HUES64 (cell line): ENCODE results near the gene SRPK3.

Source experiments
- H3K27ac ChIP-seq: 2 replicates; pipeline ENCODE4 v1.7.0; 2013; ENCODE audit warnings: low read depth, low read length, inconsistent platforms
- H3K27me3 ChIP-seq: 2 replicates; pipeline ENCODE4 v1.6.1; 2013; ENCODE audit warnings: mild to moderate bottlenecking, low read length; ENCODE audit not compliant: insufficient read depth
- H3K36me3 ChIP-seq: 2 replicates; pipeline ENCODE4 v1.6.1; 2013; ENCODE audit warnings: mild to moderate bottlenecking, low read length; ENCODE audit not compliant: insufficient read depth
- H3K4me1 ChIP-seq: 2 replicates; pipeline ENCODE4 v1.6.1; 2013; ENCODE audit warnings: mild to moderate bottlenecking, low read length, moderate library complexity; ENCODE audit not compliant: insufficient read depth
- H3K4me3 ChIP-seq: 2 replicates; pipeline ENCODE4 v1.5.1; 2013; ENCODE audit warnings: mild to moderate bottlenecking, low read length, moderate library complexity
- H3K9ac ChIP-seq: 2 replicates; pipeline ENCODE4 v1.6.1; 2013; ENCODE audit warnings: mild to moderate bottlenecking, low read depth, low read length
- H3K9me3 ChIP-seq: 2 replicates; pipeline ENCODE4 v1.6.1; 2013; ENCODE audit warnings: low read depth, low read length; ENCODE audit not compliant: insufficient read depth
- WGBS: fragments of 150-250, 120-280 bp; methylation state at CpG from one replicate; pipeline ENCODE4 v1.1.7; 2013; ENCODE audit warnings: missing lambda C conversion rate; 5-methylcytosine and 5-hydroxymethylcytosine counted together

The SRPK3 gene

GRCh38 chrX:153773741-153774575 is 6.9 kb upstream of the SRPK3 start:
- no peaks in the 10 kb centered on the region for H3K27me3 ChIP-seq
- H3K4me3 ChIP-seq = no peak overlapping the region
- WGBS = 95% methylated on average over 48 of the region's 48 CpGs
- no peak overlapping the region for H3K27ac ChIP-seq
- no peaks in the 10 kb centered on the region for H3K9me3 ChIP-seq
- H3K4me1 ChIP-seq = no peaks in the 10 kb centered on the region
- no peak overlapping the region for H3K9ac ChIP-seq
- no peaks in the 10 kb centered on the region for H3K36me3 ChIP-seq

- Histone ChIP-seq H3K9ac (no peak overlapping the region), H3K27ac (no peak overlapping the region), H3K36me3 (no peaks in the 10 kb centered on the region), H3K27me3 (no peaks in the 10 kb centered on the region), H3K4me3 (no peak overlapping the region), H3K4me1 (no peaks in the 10 kb centered on the region), H3K9me3 (no peaks in the 10 kb centered on the region)
- WGBS = 95% methylated on average over 34 of the region's 37 CpGs
Measured at GRCh38 chrX:153774576-153775292, 6.1 kb upstream of the SRPK3 start.

GRCh38 chrX:153775293-153776119 is 5.3 kb upstream of the SRPK3 start:
- H3K4me1 ChIP-seq = no peaks in the 10 kb centered on the region
- H3K4me3 ChIP-seq = no peak overlapping the region
- 96% methylated on average over 42 of the region's 42 CpGs for WGBS
- H3K36me3 ChIP-seq = no peaks in the 10 kb centered on the region
- H3K9ac ChIP-seq = no peak overlapping the region
- no peaks in the 10 kb centered on the region for H3K27me3 ChIP-seq
- H3K27ac ChIP-seq = no peak overlapping the region
- no peaks in the 10 kb centered on the region for H3K9me3 ChIP-seq

- Histone ChIP-seq H3K4me3 (no peak overlapping the region), H3K9ac (no peak overlapping the region), H3K9me3 (no peaks in the 10 kb centered on the region), H3K4me1 (no peaks in the 10 kb centered on the region), H3K27me3 (no peaks in the 10 kb centered on the region), H3K27ac (no peak overlapping the region), H3K36me3 (no peaks in the 10 kb centered on the region)
- WGBS = 99% methylated on average over 6 of the region's 20 CpGs
Measured at GRCh38 chrX:153776120-153776599, 4.7 kb upstream of the SRPK3 start.

GRCh38 chrX:153776611-153777045 is 4.2 kb upstream of the SRPK3 start:
- no peaks in the 10 kb centered on the region for H3K4me1 ChIP-seq
- 89% methylated on average over 10 of the region's 22 CpGs for WGBS
- H3K9ac ChIP-seq = no peak overlapping the region
- H3K27ac ChIP-seq = no peak overlapping the region
- no peaks in the 10 kb centered on the region for H3K9me3 ChIP-seq
- no peaks in the 10 kb centered on the region for H3K27me3 ChIP-seq
- H3K4me3 ChIP-seq = no peak overlapping the region
- no peaks in the 10 kb centered on the region for H3K36me3 ChIP-seq

- Histone ChIP-seq H3K4me3 (no peak overlapping the region), H3K9ac (no peak overlapping the region), H3K27me3 (no peaks in the 10 kb centered on the region), H3K4me1 (no peaks in the 10 kb centered on the region), H3K36me3 (no peaks in the 10 kb centered on the region), H3K27ac (no peak overlapping the region), H3K9me3 (no peaks in the 10 kb centered on the region)
- 95% methylated on average over 32 of the region's 34 CpGs for WGBS
Measured at GRCh38 chrX:153777261-153778090, 3.4 kb upstream of the SRPK3 start.

GRCh38 chrX:153778181-153778580 is 2.7 kb upstream of the SRPK3 start:
- Histone ChIP-seq H3K4me1 (no peaks in the 10 kb centered on the region), H3K27ac (no peak overlapping the region), H3K36me3 (no peaks in the 10 kb centered on the region), H3K27me3 (no peaks in the 10 kb centered on the region), H3K4me3 (no peak overlapping the region), H3K9me3 (no peaks in the 10 kb centered on the region), H3K9ac (no peak overlapping the region)
- 85% methylated on average over 17 of the region's 17 CpGs for WGBS

GRCh38 chrX:153778684-153779101 is 2.1 kb upstream of the SRPK3 start:
- H3K9ac ChIP-seq = no peak overlapping the region
- no peaks in the 10 kb centered on the region for H3K4me1 ChIP-seq
- no peak overlapping the region for H3K4me3 ChIP-seq
- H3K9me3 ChIP-seq = no peaks in the 10 kb centered on the region
- H3K27me3 ChIP-seq = no peaks in the 10 kb centered on the region
- no peak overlapping the region for H3K27ac ChIP-seq
- 92% methylated on average over 16 of the region's 16 CpGs for WGBS
- no peaks in the 10 kb centered on the region for H3K36me3 ChIP-seq

GRCh38 chrX:153779891-153780677 is 757 bp upstream of the SRPK3 start:
- no peaks in the 10 kb centered on the region for H3K4me1 ChIP-seq
- no peak overlapping the region for H3K4me3 ChIP-seq
- H3K36me3 ChIP-seq = no peaks in the 10 kb centered on the region
- no peak overlapping the region for H3K27ac ChIP-seq
- no peak overlapping the region for H3K9ac ChIP-seq
- no peaks in the 10 kb centered on the region for H3K27me3 ChIP-seq
- no peaks in the 10 kb centered on the region for H3K9me3 ChIP-seq
- 89% methylated on average over 18 of the region's 18 CpGs for WGBS
